ENCODE data around the gene RTL10.

DNA sequence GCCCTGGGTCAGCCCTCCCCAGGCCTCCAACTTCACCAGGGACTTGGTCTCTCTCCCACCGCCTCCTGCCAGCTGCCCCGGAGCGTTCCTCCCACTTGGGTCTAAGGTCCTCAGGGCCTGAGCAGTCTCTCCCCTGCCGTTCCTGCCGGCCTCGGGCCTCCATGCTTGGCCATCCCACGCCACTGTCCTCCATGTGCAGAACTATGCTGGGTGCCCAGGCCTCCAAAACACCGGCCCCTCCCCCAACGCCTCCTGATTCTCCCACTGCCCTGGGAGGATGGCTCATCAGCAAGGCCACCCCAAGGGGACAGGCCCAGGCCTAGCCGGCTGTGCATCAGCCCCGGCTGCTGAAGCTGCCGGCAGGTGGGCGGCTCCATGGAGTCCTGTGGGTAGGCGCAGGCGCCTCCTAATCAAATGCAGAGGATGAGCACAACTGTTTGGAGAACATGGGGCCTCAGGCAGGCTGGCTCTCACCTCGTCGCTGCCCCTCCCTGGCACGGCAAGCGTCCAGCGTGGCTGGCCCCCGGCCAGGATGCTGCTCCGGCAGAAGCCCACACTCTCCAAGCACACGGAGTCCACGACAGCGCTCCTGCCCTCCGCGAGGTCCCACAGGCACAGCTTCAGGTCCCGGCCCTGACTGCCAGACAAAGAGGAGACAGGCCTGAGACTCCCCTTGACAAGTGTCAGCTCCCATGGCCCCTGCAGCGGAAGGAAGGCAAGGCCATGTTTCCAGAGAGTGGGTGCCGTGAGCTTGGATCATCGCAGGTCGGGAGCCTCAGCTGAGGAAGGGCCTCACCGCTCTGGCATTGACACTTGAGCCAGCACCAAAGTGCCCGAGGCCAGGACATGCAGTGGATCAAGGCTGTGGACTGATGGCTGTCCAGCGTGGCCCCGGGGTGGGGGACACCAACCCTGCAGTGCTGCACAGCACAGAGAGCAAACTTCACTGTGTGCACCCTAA is 42.6 kb downstream of the RTL10 start:
- no peak for TF ChIP-seq EP300 (IDR thresholded peaks at IDR 0.05)
- TF ChIP-seq, protein P1, sequence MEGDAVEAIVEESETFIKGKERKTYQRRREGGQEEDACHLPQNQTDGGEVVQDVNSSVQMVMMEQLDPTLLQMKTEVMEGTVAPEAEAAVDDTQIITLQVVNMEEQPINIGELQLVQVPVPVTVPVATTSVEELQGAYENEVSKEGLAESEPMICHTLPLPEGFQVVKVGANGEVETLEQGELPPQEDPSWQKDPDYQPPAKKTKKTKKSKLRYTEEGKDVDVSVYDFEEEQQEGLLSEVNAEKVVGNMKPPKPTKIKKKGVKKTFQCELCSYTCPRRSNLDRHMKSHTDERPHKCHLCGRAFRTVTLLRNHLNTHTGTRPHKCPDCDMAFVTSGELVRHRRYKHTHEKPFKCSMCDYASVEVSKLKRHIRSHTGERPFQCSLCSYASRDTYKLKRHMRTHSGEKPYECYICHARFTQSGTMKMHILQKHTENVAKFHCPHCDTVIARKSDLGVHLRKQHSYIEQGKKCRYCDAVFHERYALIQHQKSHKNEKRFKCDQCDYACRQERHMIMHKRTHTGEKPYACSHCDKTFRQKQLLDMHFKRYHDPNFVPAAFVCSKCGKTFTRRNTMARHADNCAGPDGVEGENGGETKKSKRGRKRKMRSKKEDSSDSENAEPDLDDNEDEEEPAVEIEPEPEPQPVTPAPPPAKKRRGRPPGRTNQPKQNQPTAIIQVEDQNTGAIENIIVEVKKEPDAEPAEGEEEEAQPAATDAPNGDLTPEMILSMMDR (IDR thresholded peaks at IDR 0.05): no peak

All from ovary (tissue), 3 donors.